HepG2 (cell line): ENCODE results near the gene AMN. TPM values are rescaled to one million over a fixed set of nuclear protein-coding genes. Genes with fewer than 3 reads are reported as not detected.

Experiments
- ATAC-seq: fragments of 200-7000 bp; cut with Tn5 transposase; 3 replicates; pipeline ENCODE4 v1.9.1; 2020; ENCODE audit warnings: mild to moderate bottlenecking, moderate library complexity
- BruUV-seq: library from RNA; stranded (reverse); fragments of 400-500 nt; replicated peaks from 2 replicates; lab custom pipeline; 2021; lab: Mats Ljungman, UMichigan
- CTCF ChIA-PET: fragments of 300-600 bp; formaldehyde crosslinking; extraction: SDS; loops from one replicate; lab custom pipeline; 2021; ENCODE audit warnings: low total read pairs, inconsistent platforms, low intra/inter-chr PET ratio; lab: Yijun Ruan, JAX
- POLR2A ChIA-PET: fragments of 350-600 bp; sonication (Branson Sonifier 250); formaldehyde crosslinking; loops from one replicate; lab custom pipeline; 2020; ENCODE audit warnings: antibody characterized with exemption, inconsistent platforms; lab: Yijun Ruan, JAX
- DNase-seq: peaks from one replicate; pipeline ENCODE4 v3.0.0-alpha.2; 2015; ENCODE audit warnings: low spot score
- FAIRE-seq: peaks from 3 replicates; lab custom pipeline; 2011; peaks lifted over from hg19 to GRCh38; lab: Jason Lieb, UNC
- H2AFZ ChIP-seq: one replicate; pipeline ENCODE4 v1.6.1; 2011; ENCODE audit warnings: low read length, inconsistent platforms
- H3K27ac ChIP-seq: fragments of 300-600 bp; 3 replicates; pipeline ENCODE4 v1.8.0; 2011; ENCODE audit warnings: mixed run types, mild to moderate bottlenecking, mixed read lengths, low read length, inconsistent platforms; ENCODE audit not compliant: insufficient read depth; ENCODE audit errors: extremely low read length
- H3K27me3 ChIP-seq, 2 experiments: fragments of 200-600 bp in 1 of 2; 2 replicates in 1 of 2; 3 replicates in 1 of 2; pipeline versions ENCODE4 v1.6.0 to v1.8.0; 2011; ENCODE audit warnings: low read length in 2 of 2, mild to moderate bottlenecking in 2 of 2, moderate library complexity in 2 of 2, inconsistent platforms in 1 of 2; ENCODE audit not compliant: insufficient read depth in 2 of 2, control insufficient read depth in 1 of 2
- H3K36me3 ChIP-seq, 2 experiments: fragments of 200-600 bp in 1 of 2; replicated peaks in 1 of 2; 2 replicates in 1 of 2; 3 replicates in 1 of 2; pipeline versions ENCODE4 v1.5.1 to v1.8.0; 2011; ENCODE audit warnings: low read length in 2 of 2, inconsistent platforms in 1 of 2; ENCODE audit not compliant: insufficient read depth in 2 of 2, control insufficient read depth in 1 of 2
- H3K4me1 ChIP-seq: 2 replicates; pipeline ENCODE4 v1.5.1; 2012; ENCODE audit warnings: low read length, inconsistent platforms; ENCODE audit not compliant: insufficient read depth
- H3K4me2 ChIP-seq: 2 replicates; pipeline ENCODE4 v1.6.0; 2011; ENCODE audit warnings: low read depth, low read length, inconsistent platforms
- H3K4me3 ChIP-seq, 3 experiments: fragments of 200-600 bp in 1 of 3; sonication (generic), shearing (Covaris generic) in 1 of 3; replicated peaks in 1 of 3; 2 replicates each; pipeline ENCODE4 v1.5.1; 2011 to 2016; ENCODE audit warnings: low read length in 3 of 3, inconsistent platforms in 2 of 3, low read depth in 2 of 3, mild to moderate bottlenecking in 2 of 3, control low read depth in 1 of 3, mixed read lengths in 1 of 3; ENCODE audit not compliant: insufficient read depth in 1 of 3
- H3K79me2 ChIP-seq: one replicate; pipeline ENCODE4 v1.6.1; 2011; ENCODE audit warnings: low read length, inconsistent platforms; ENCODE audit not compliant: insufficient read depth
- H3K9ac ChIP-seq: 2 replicates; pipeline ENCODE4 v1.6.0; 2011; ENCODE audit warnings: mild to moderate bottlenecking, low read depth, low read length, inconsistent platforms; ENCODE audit not compliant: insufficient read depth
- H3K9me3 ChIP-seq: 2 replicates; pipeline ENCODE4 v1.5.1; 2012; ENCODE audit warnings: mild to moderate bottlenecking, low read length
- H4K20me1 ChIP-seq: 2 replicates; pipeline ENCODE4 v1.6.0; 2011; ENCODE audit warnings: inconsistent platforms, mild to moderate bottlenecking, low read length, moderate library complexity; ENCODE audit not compliant: insufficient read depth
- ATF7 ChIP-seq, 2 experiments: fragments of 450-650 bp in 1 of 2; sonication (generic) in 1 of 2; formaldehyde crosslinking in 1 of 2; IDR thresholded peaks; 2 replicates each; pipeline versions ENCODE4 v1.4.0 to v1.6.1; 2016 to 2020; ENCODE audit warnings: antibody characterized with exemption in 1 of 2, mild to moderate bottlenecking in 1 of 2, missing genetic modification reagents in 1 of 2
- HNRNPL ChIP-seq: fragments of 200-400 bp; formaldehyde crosslinking; IDR thresholded peaks from 2 replicates; pipeline ENCODE4 v1.6.1; 2017; ENCODE audit warnings: mild to moderate bottlenecking, low read depth, low read length
- NBN ChIP-seq: fragments of 450-650 bp; conservative IDR thresholded peaks from 2 replicates; pipeline ENCODE4 v1.6.1; 2017
- PTBP1 ChIP-seq: fragments of 200-400 bp; formaldehyde crosslinking; IDR thresholded peaks from 2 replicates; pipeline ENCODE4 v1.6.1; 2018; ENCODE audit warnings: low read length, low read depth; ENCODE audit not compliant: poor library complexity, severe bottlenecking
- ZMAT3 ChIP-seq: sonication (generic); formaldehyde crosslinking; conservative IDR thresholded peaks from 2 replicates; pipeline ENCODE4 v1.7.0; 2021; ENCODE audit warnings: missing genetic modification reagents
- ZNF101 ChIP-seq: sonication (generic); formaldehyde crosslinking; IDR thresholded peaks from 2 replicates; pipeline ENCODE4 v1.4.0; 2020; ENCODE audit warnings: mild to moderate bottlenecking, low read depth, missing genetic modification reagents, borderline replicate concordance
- ZNF224 ChIP-seq: sonication (generic); formaldehyde crosslinking; IDR thresholded peaks from 2 replicates; pipeline ENCODE4 v1.5.0; 2020; ENCODE audit warnings: mild to moderate bottlenecking, missing genetic modification reagents
- ZNF337 ChIP-seq: sonication (generic); formaldehyde crosslinking; IDR thresholded peaks from 2 replicates; pipeline ENCODE4 v1.5.1; 2020; ENCODE audit warnings: missing genetic modification reagents, low read depth, mild to moderate bottlenecking, borderline replicate concordance
- ZNF615 ChIP-seq: sonication (generic); formaldehyde crosslinking; IDR thresholded peaks from 2 replicates; pipeline ENCODE4 v1.5.0; 2020; ENCODE audit warnings: mild to moderate bottlenecking, missing genetic modification reagents, borderline replicate concordance
- ZNF777 ChIP-seq: sonication (generic); formaldehyde crosslinking; IDR thresholded peaks from 2 replicates; pipeline ENCODE4 v1.4.0; 2020; ENCODE audit warnings: missing genetic modification reagents
- WGBS: methylation state at CpG from one replicate; pipeline ENCODE4 v1.1.6; 2017; ENCODE audit warnings: low lambda C conversion rate; 5-methylcytosine and 5-hydroxymethylcytosine counted together
- in situ Hi-C: cut with HindIII; loops from 2 replicates; pipeline ENCODE4 v1.10.0; 2017; ENCODE audit warnings: low pct_unique_long_range_greater_than_20kb; ENCODE audit not compliant: extremely low pct_ligation_motif_present
- intact Hi-C: fragments of 100-400 bp; cut with micrococcal nuclease; formaldehyde crosslinking; loops from one replicate; pipeline ENCODE4 v1.10.0; 2022; ENCODE audit not compliant: unreplicated experiment
- polyA plus RNA-seq, 8 experiments: library from polyadenylated mRNA; depleted of rRNA in 3 of 8; stranded (reverse) in 7 of 8; unstranded in 1 of 8; fragments of >200 nt; fragmentation: Illumina TruSeq in 4 of 8; extraction: Trizol in 4 of 8; gene quantifications; 2 replicates each; pipeline versions ENCODE4 v1.2.1 to v1.2.3, GENCODE V29; 2011 to 2016; ENCODE audit warnings: low read depth in 4 of 8, missing spikeins in 1 of 8, mixed read lengths in 1 of 8; ENCODE audit not compliant: insufficient read depth in 1 of 8
- total RNA-seq, 5 experiments: library from RNA; depleted of rRNA; stranded (reverse); fragments of >200 nt; fragmentation: Illumina TruSeq; extraction: Trizol; gene quantifications; 2 replicates each; pipeline ENCODE4 v1.2.3, GENCODE V29; 2016; ENCODE audit warnings: low read depth in 1 of 5
- TF ChIP-seq, protein P1 (sequence below): sonication (generic); formaldehyde crosslinking; IDR thresholded peaks from 2 replicates; pipeline ENCODE4 v1.5.0; 2020; ENCODE audit warnings: missing genetic modification reagents

The AMN gene
- total and polyA plus RNA-seq, 2 of the 13 experiments (the other 11 are each of a cell fraction or from before 2014, with no cell fraction given), result 9.8 to 33.1 TPM

DNA sequence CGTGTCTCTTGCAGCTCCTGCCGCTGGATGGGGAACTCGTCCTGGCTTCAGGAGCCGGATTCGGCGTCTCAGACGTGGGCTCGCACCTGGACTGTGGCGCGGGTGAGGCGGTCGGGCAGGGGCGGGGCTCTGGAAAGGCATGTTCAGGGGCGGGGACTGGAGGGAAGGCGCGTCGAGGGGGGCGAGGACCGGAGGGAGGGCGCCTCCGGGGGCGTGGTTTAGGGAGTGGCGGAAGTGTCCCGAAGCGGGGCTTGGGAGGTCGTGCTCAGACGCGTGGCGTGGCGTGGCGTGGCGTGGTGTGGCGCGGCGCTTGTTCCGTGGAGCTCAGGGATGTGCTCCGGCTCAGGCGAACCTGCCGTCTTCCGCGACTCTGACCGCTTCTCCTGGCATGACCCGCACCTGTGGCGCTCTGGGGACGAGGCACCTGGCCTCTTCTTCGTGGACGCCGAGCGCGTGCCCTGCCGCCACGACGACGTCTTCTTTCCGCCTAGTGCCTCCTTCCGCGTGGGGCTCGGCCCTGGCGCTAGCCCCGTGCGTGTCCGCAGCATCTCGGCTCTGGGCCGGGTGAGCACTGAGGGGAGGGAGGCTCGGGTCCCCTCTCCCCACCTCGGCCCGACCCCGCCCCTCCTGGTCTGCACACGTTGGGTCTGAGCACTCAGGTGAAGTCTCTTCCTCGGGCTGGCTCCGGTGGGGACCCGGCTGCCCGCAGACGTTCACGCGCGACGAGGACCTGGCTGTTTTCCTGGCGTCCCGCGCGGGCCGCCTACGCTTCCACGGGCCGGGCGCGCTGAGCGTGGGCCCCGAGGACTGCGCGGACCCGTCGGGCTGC, 6.2 kb downstream of the AMN start:
- CTCF ChIA-PET, result no interaction called here
- ATAC-seq, result no peak

More for the DNA sequence above, 6.2 kb downstream of the AMN start:
- Histone ChIP-seq H3K79me2 (no peaks in the 10 kb centered on the region), H3K4me2 (no peak overlapping the region), H2AFZ (no peak overlapping the region), H3K4me3 (no peak overlapping the region), H4K20me1 (no peaks in the 10 kb centered on the region), H3K9ac (no peak overlapping the region), H3K27me3 (no peaks in the 10 kb centered on the region), H3K4me1 (peaks cover 14% of the 10 kb centered on the region), H3K9me3 (no peaks in the 10 kb centered on the region), H3K36me3 (peaks cover 0 to 3% of the 10 kb centered on the region in 2 experiments; a peak in 2 of 5 replicates), H3K27ac (no peak overlapping the region)
- no TSS peak for BruUV-seq
- DNase-seq (no peak), FAIRE-seq (no peak)
- in situ Hi-C loops (no loop called here), intact Hi-C loops (no loop called here)
- POLR2A ChIA-PET, result no interaction called here
- no peak for TF ChIP-seq NBN
- TF ChIP-seq, protein P1, sequence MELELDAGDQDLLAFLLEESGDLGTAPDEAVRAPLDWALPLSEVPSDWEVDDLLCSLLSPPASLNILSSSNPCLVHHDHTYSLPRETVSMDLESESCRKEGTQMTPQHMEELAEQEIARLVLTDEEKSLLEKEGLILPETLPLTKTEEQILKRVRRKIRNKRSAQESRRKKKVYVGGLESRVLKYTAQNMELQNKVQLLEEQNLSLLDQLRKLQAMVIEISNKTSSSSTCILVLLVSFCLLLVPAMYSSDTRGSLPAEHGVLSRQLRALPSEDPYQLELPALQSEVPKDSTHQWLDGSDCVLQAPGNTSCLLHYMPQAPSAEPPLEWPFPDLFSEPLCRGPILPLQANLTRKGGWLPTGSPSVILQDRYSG, result no peak
- no peak for TF ChIP-seq HNRNPL
- no peak for TF ChIP-seq ZNF777 (CRISPR knock-in tag)
- no peak for TF ChIP-seq ATF7 (IDR thresholded peaks at IDR 0.05)
- no peak for TF ChIP-seq ATF7 (CRISPR knock-in tag; IDR thresholded peaks at IDR 0.05)
- TF ChIP-seq ZNF337 (CRISPR knock-in tag), result no peak
- TF ChIP-seq PTBP1, result no peak
- no peak for TF ChIP-seq ZNF615 (CRISPR knock-in tag)
- no peak for TF ChIP-seq ZNF101 (CRISPR knock-in tag)
- no peak for TF ChIP-seq ZMAT3 (CRISPR knock-in tag)
- TF ChIP-seq ZNF224 (CRISPR knock-in tag), result no peak
- WGBS, result 97% methylated on average over 94 of the region's 94 CpGs
